PC-3 (cell line): ENCODE data around the gene CPT1C.

Experiments used
- CTCF ChIP-seq: fragments of 300-600 bp; sonication (generic); conservative IDR thresholded peaks from 2 replicates; pipeline ENCODE4 v1.5.1; 2017; ENCODE audit warnings: antibody characterized with exemption, low read depth, mild to moderate bottlenecking, low read length
- EZH2 ChIP-seq: fragments of 300-600 bp; sonication (generic); IDR thresholded peaks from one replicate; pipeline ENCODE4 v1.6.1; 2017; ENCODE audit warnings: antibody characterized with exemption, mild to moderate bottlenecking, low read length; ENCODE audit not compliant: unreplicated experiment
- EZH2phosphoT487 ChIP-seq: fragments of 300-600 bp; sonication (generic); IDR thresholded peaks from 2 replicates; pipeline ENCODE4 v1.6.1; 2018; ENCODE audit warnings: mild to moderate bottlenecking, antibody characterized with exemption, low read length, borderline replicate concordance

GRCh38 chr19:49660338-49660961 lies 30.5 kb upstream of the CPT1C start:
- TF ChIP-seq CTCF (no peak), EZH2phosphoT487 (no peak), EZH2 (no peak)
